Ovary (tissue), 9 donors: ENCODE measurements around the gene OR51D1. TPM values are rescaled to one million over a fixed set of nuclear protein-coding genes. Genes with fewer than 3 reads are reported as not detected.

Source experiments
- DNase-seq, 5 donors: peaks; one replicate each; pipeline ENCODE4 v3.0.0-alpha.2; 2019 to 2020
- H3K27ac ChIP-seq, 2 donors: fragments of 200-600 bp; one replicate each; pipeline versions ENCODE4 v1.5.1 to v1.8.0; 2019 to 2022
- H3K27me3 ChIP-seq: fragments of 200-600 bp; one replicate; pipeline ENCODE4 v1.8.0; 2022
- H3K36me3 ChIP-seq: fragments of 200-600 bp; sonication (generic); one replicate; pipeline ENCODE4 v1.5.1; 2019
- H3K4me1 ChIP-seq: one replicate; pipeline ENCODE4 v1.8.1; 2013; ENCODE audit warnings: mild to moderate bottlenecking, moderate library complexity; ENCODE audit not compliant: insufficient read depth
- H3K4me3 ChIP-seq: fragments of 200-600 bp; sonication (generic); one replicate; pipeline ENCODE4 v1.5.1; 2017
- H3K9me3 ChIP-seq, 2 donors: fragments of 200-600 bp in 1 of 2; sonication (generic) in 1 of 2; one replicate each; pipeline versions ENCODE4 v1.5.1 to v1.8.1; 2013 to 2019; ENCODE audit warnings: mild to moderate bottlenecking in 1 of 2, moderate library complexity in 1 of 2
- CTCF ChIP-seq, 3 donors: fragments of 450-650 bp in 2 of 3; fragments of 200-600 bp in 1 of 3; IDR thresholded peaks; one replicate each; pipeline versions ENCODE4 v1.5.1 to v1.8.0; 2016 to 2022; ENCODE audit warnings: antibody characterized with exemption in 3 of 3, mild to moderate bottlenecking in 1 of 3
- EP300 ChIP-seq: sonication (generic); formaldehyde crosslinking; IDR thresholded peaks from one replicate; pipeline ENCODE4 v1.6.1; 2017; ENCODE audit warnings: antibody characterized with exemption
- POLR2A ChIP-seq: fragments of 450-650 bp; IDR thresholded peaks from one replicate; pipeline ENCODE4 v1.6.1; 2017; ENCODE audit warnings: antibody characterized with exemption, mild to moderate bottlenecking, moderate library complexity
- WGBS, 3 donors: extraction: QIAGEN DNeasy Blood & Tissue Kit in 1 of 3; methylation state at CpG; one replicate each; pipeline versions ENCODE4 v1.1.5 to v1.1.7; 2013 to 2017; 5-methylcytosine and 5-hydroxymethylcytosine counted together
- intact Hi-C, 4 donors: fragments of 100-400 bp; cut with DNase I; formaldehyde crosslinking; loops; one replicate each; pipeline versions ENCODE4 v1.11.0 to v1.15.1; 2022 to 2023
- polyA plus RNA-seq, 2 donors: library from polyadenylated mRNA; stranded (reverse); fragments of 200-250 nt in 1 of 2; fragments of 350-450 nt in 1 of 2; fragmentation: Illumina TruSeq in 1 of 2; extraction: RNeasy Lipid Tissue Mini Kit (QIAGEN cat#74804) in 1 of 2; gene quantifications; one replicate each; pipeline ENCODE4 v1.2.3, GENCODE V29; 2013 to 2014
- total RNA-seq, 7 donors: library from RNA; depleted of rRNA in 2 of 7; stranded (reverse); fragments of >200 nt in 2 of 7; fragmentation: NEBNext Ultra II Directional in 3 of 7; extraction: Animal tissue kit (Norgen Biotek cat#: 25700) in 3 of 7; gene quantifications; one replicate each; pipeline versions ENCODE4 v1.1.0 to v1.2.4, GENCODE V29; 2016 to 2023
- donor health status: DM: no; HTN: no; CAD: no; lungs with moderate emphysema.
- donor health status: DM: no; HTN: no; CAD: no.
- donor health status: Bipolar disorder and iron deficiency.
- donor health status: DM: yes; HTN: yes; CAD: no.
- donor health status: DM: no; HTN: no; CAD: no.
- donor health status: DM: yes; HTN: yes; CAD: no.

OR51D1 gene
- total and polyA plus RNA-seq, 9 donors: not detected

DNA sequence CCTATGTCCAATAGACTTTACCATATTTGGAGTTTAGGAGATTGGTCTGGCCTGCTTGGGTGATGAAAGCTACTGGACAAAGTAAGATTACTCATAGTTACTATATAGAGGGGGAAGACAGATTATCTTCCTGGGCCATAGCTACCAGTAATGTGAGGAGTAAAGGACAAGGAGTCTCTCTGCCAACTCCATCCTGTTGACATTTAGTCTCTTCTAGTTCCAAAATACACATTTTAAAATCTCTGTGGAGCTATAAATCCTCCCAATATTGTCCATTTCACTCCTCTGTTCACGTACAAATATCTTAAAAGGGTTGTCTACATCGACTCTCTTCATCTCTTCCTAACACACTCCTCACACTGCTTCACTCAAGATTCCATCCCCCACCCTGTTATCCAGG lies 1.1 kb upstream of the OR51D1 start:
- WGBS, 3 donors: 7 to 25% (median 8%) methylated on average over 2 of the region's 2 CpGs

GRCh38 chr11:4637662-4638047 lies 378 bp downstream of the OR51D1 start:
- Histone ChIP-seq H3K4me3 (no peak overlapping the region), H3K4me1 (peaks cover 4% of the 10 kb centered on the region), H3K36me3 (no peaks in the 10 kb centered on the region), H3K27me3 (no peaks in the 10 kb centered on the region), H3K9me3 (no peaks in the 10 kb centered on the region), H3K27ac (no peak overlapping the region)
- intact Hi-C loops: loop anchor here in 2 of 4 donors (5.0 to 10.0 kb wide), 2 partner anchors 190 to 367 kb away; no protein-coding TSS in a partner anchor
- no peak for TF ChIP-seq EP300
- TF ChIP-seq CTCF (IDR thresholded peaks at IDR 0.05): no peak
- no peak for TF ChIP-seq POLR2A
- 85 to 92% (median 86%) methylated on average over 3 of the region's 3 CpGs for WGBS, 3 donors
- no peak for DNase-seq

More for the DNA sequence above, 1.1 kb upstream of the OR51D1 start:
- no peak for DNase-seq
- H3K36me3 ChIP-seq: no peaks in the 10 kb centered on the region
- no peak overlapping the region for H3K4me3 ChIP-seq
- intact Hi-C loops: loop anchor here in 2 of 4 donors (5.0 to 10.0 kb wide), 2 partner anchors 191 to 369 kb away; no protein-coding TSS in a partner anchor
- no peak for TF ChIP-seq EP300
- no peaks in the 10 kb centered on the region for H3K9me3 ChIP-seq
- no peak overlapping the region for H3K27ac ChIP-seq
- H3K27me3 ChIP-seq: no peaks in the 10 kb centered on the region
- H3K4me1 ChIP-seq: peaks cover 4% of the 10 kb centered on the region

DNA sequence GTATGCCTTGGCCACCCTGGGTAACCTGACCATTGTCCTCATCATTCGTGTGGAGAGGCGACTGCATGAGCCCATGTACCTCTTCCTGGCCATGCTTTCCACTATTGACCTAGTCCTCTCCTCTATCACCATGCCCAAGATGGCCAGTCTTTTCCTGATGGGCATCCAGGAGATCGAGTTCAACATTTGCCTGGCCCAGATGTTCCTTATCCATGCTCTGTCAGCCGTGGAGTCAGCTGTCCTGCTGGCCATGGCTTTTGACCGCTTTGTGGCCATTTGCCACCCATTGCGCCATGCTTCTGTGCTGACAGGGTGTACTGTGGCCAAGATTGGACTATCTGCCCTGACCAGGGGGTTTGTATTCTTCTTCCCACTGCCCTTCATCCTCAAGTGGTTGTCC lies 2.7 kb downstream of the OR51D1 start:
- Histone ChIP-seq H3K4me3 (no peak overlapping the region), H3K9me3 (no peaks in the 10 kb centered on the region), H3K36me3 (no peaks in the 10 kb centered on the region), H3K4me1 (peaks cover 10% of the 10 kb centered on the region), H3K27me3 (no peaks in the 10 kb centered on the region), H3K27ac (no peak overlapping the region)
- WGBS, 3 donors: 92 to 94% (median 93%) methylated on average over 6 of the region's 6 CpGs
- intact Hi-C loops: loop anchor here in 2 of 4 donors (5.0 to 10.0 kb wide), 2 partner anchors 187 to 365 kb away; no protein-coding TSS in a partner anchor
- TF ChIP-seq CTCF (IDR thresholded peaks at IDR 0.05) (no peak), EP300 (no peak), POLR2A (no peak)
- no peak for DNase-seq

- 88 to 94% (median 90%) methylated on average over 7 of the region's 7 CpGs for WGBS, 3 donors
- Histone ChIP-seq H3K36me3 (no peaks in the 10 kb centered on the region), H3K4me1 (peaks cover 10% of the 10 kb centered on the region)
Measured at GRCh38 chr11:4641501-4641900, 4.2 kb downstream of the OR51D1 start.

More at GRCh38 chr11:4641501-4641900, 4.2 kb downstream of the OR51D1 start:
- no peak for TF ChIP-seq EP300
- TF ChIP-seq CTCF (IDR thresholded peaks at IDR 0.05): no peak
- TF ChIP-seq POLR2A: no peak
- no peaks in the 10 kb centered on the region for H3K27me3 ChIP-seq
- no peak for DNase-seq
- H3K9me3 ChIP-seq: no peaks in the 10 kb centered on the region
- intact Hi-C loops: no loop called here
- H3K27ac ChIP-seq: no peak overlapping the region
- H3K4me3 ChIP-seq: no peak overlapping the region
